ENCODE results near the gene RTRAF. TPM values are rescaled to one million over a fixed set of nuclear protein-coding genes. Genes with fewer than 3 reads are reported as not detected.

RTRAF gene
- total and polyA plus RNA-seq, 2 donors (not counting 1 experiment from before 2014, with no cell fraction given): 34.7 to 91.1 TPM

DNA sequence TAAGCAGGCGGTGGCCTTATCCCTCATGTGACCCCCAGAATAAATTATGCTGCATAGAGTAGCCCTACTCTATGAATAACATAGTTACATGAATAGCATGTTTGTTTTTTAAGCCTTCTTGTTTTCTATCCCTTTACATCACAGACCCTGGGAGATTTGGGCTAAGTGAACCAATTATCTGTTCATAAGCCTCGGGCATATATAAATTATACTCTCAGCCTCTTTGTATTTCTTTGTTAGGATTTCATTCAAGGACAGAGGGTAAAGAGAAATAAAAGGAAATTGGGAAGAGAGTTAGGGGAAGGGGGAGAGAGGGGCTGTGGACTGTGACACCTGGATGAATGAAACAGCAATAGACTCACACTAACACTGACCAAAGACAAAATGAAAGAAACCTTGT is 35.3 kb upstream of the RTRAF start:
- CTCF ChIA-PET: interaction anchor here (0.7 to 2.7 kb wide), 5 partner anchors 15 to 671 kb away, joined by 3 to 11 read pairs (median 4); no protein-coding TSS in a partner anchor
- H3K4me1 ChIP-seq (ENCODE audit: control insufficient read depth in 2 of 2, insufficient read depth in 2 of 2, low read length in 2 of 2): no peaks in the 10 kb centered on the region
- DNase-seq (no peak), ATAC-seq (ENCODE audit: low read depth) (no peak)
- Mint-ChIP-seq H3K9me3 (ENCODE audit: insufficient read depth) (peaks cover 9% of the 10 kb centered on the region), H3K4me3 (no peak overlapping the region), H3K27me3 (no peaks in the 10 kb centered on the region), H3K4me1 (no peaks in the 10 kb centered on the region), H3K27ac (peak overlapping the region; percentile 10)
- intact Hi-C loops (cut with micrococcal nuclease): no loop called here
- H4K20me1 ChIP-seq (ENCODE audit: control insufficient read depth, insufficient read depth, low read length, poor library complexity, severe bottlenecking): no peaks in the 10 kb centered on the region
- no peaks in the 10 kb centered on the region for H3K27me3 ChIP-seq (replicated peaks in 1 of 4; ENCODE audit: control extremely low read depth in 1 of 4, control insufficient read depth in 3 of 4, insufficient read depth in 4 of 4, low read length in 3 of 4)
- H3K4me2 ChIP-seq (replicated peaks; ENCODE audit: low read depth, low read length, poor library complexity, severe bottlenecking): no peak overlapping the region
- peaks cover 0 to 11% (median 1%) of the 10 kb centered on the region in 3 donors for H3K9me3 ChIP-seq (ENCODE audit: control extremely low read depth in 1 of 3, control insufficient read depth in 2 of 3, insufficient read depth in 1 of 3, low read length in 2 of 3)
- no peak overlapping the region for H3K4me3 ChIP-seq (ENCODE audit: control extremely low read depth in 1 of 5, extremely low read depth in 1 of 5, insufficient read depth in 1 of 5, low read depth in 2 of 5, low read length in 4 of 5)
- peaks cover 14 to 80% of the 10 kb centered on the region in 2 experiments for H3K36me3 ChIP-seq (replicated peaks in 1 of 2; ENCODE audit: control extremely low read depth in 1 of 2, control insufficient read depth in 1 of 2, extremely low read depth in 1 of 2, insufficient read depth in 2 of 2, low read length in 1 of 2)
- WGBS (ENCODE audit: insufficient coverage): no CpG with 5 or more reads among the region's 2 CpGs
- POLR2A ChIA-PET: no interaction called here
- TF ChIP-seq, protein P1, sequence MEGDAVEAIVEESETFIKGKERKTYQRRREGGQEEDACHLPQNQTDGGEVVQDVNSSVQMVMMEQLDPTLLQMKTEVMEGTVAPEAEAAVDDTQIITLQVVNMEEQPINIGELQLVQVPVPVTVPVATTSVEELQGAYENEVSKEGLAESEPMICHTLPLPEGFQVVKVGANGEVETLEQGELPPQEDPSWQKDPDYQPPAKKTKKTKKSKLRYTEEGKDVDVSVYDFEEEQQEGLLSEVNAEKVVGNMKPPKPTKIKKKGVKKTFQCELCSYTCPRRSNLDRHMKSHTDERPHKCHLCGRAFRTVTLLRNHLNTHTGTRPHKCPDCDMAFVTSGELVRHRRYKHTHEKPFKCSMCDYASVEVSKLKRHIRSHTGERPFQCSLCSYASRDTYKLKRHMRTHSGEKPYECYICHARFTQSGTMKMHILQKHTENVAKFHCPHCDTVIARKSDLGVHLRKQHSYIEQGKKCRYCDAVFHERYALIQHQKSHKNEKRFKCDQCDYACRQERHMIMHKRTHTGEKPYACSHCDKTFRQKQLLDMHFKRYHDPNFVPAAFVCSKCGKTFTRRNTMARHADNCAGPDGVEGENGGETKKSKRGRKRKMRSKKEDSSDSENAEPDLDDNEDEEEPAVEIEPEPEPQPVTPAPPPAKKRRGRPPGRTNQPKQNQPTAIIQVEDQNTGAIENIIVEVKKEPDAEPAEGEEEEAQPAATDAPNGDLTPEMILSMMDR (IDR thresholded peaks at IDR 0.05): no peak
- no peak for TF ChIP-seq EZH2 (IDR thresholded peaks at IDR 0.05; ENCODE audit: borderline replicate concordance, insufficient read depth, low read depth, low read length, poor library complexity, severe bottlenecking)
- no peak overlapping the region for H2AFZ ChIP-seq (ENCODE audit: insufficient read depth, low read depth, low read length, poor library complexity, severe bottlenecking)
- H3K79me2 ChIP-seq (ENCODE audit: control insufficient read depth, insufficient read depth, low read length): peaks cover 4% of the 10 kb centered on the region
- H3K27ac ChIP-seq (ENCODE audit: low read length in 2 of 2): no peak overlapping the region
- no peak overlapping the region for H3K9ac ChIP-seq (ENCODE audit: low read length)

DNA sequence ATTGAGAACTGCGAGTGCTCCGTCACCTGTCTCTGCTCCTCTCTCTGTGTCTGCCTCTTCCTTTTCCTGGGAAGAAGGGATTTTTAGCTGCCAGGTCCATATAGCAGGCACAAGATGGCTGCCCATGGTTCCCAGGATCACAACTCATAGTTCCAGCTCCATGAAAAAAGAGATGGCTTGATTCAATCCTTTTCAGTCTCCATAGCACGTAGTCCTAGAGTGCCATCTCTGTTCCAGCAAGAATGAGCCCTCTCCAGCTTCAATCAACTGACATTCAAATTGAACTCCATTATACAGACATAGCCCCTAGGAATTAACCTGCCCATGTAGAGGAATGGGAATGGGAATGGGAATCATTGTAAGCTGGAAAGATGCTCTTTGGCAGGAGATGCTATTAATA is 34.7 kb upstream of the RTRAF start:
- ATAC-seq (ENCODE audit: low read depth) (no peak), DNase-seq (no peak)
- peaks cover 4% of the 10 kb centered on the region for H3K79me2 ChIP-seq (ENCODE audit: control insufficient read depth, insufficient read depth, low read length)
- no peaks in the 10 kb centered on the region for H3K4me1 ChIP-seq (ENCODE audit: control insufficient read depth in 2 of 2, insufficient read depth in 2 of 2, low read length in 2 of 2)
- intact Hi-C loops (cut with micrococcal nuclease): no loop called here
- no peak overlapping the region for H2AFZ ChIP-seq (ENCODE audit: insufficient read depth, low read depth, low read length, poor library complexity, severe bottlenecking)
- WGBS (ENCODE audit: insufficient coverage): 93% methylated on average over 2 of the region's 3 CpGs
- H3K27me3 ChIP-seq (replicated peaks in 1 of 4; ENCODE audit: control extremely low read depth in 1 of 4, control insufficient read depth in 3 of 4, insufficient read depth in 4 of 4, low read length in 3 of 4): no peaks in the 10 kb centered on the region
- H3K4me2 ChIP-seq (replicated peaks; ENCODE audit: low read depth, low read length, poor library complexity, severe bottlenecking): no peak overlapping the region
- no peak overlapping the region for H3K4me3 ChIP-seq (ENCODE audit: control extremely low read depth in 1 of 5, extremely low read depth in 1 of 5, insufficient read depth in 1 of 5, low read depth in 2 of 5, low read length in 4 of 5)
- no peaks in the 10 kb centered on the region for H4K20me1 ChIP-seq (ENCODE audit: control insufficient read depth, insufficient read depth, low read length, poor library complexity, severe bottlenecking)
- H3K9ac ChIP-seq (ENCODE audit: low read length): no peak overlapping the region
- H3K9me3 Mint-ChIP-seq (ENCODE audit: insufficient read depth): peaks cover 14% of the 10 kb centered on the region
- H3K9me3 ChIP-seq (ENCODE audit: control extremely low read depth in 1 of 3, control insufficient read depth in 2 of 3, insufficient read depth in 1 of 3, low read length in 2 of 3): peaks cover 0 to 13% (median 3%) of the 10 kb centered on the region in 3 donors
- H3K4me1 Mint-ChIP-seq: no peaks in the 10 kb centered on the region
- CTCF ChIA-PET: interaction anchor here (0.6 to 2.7 kb wide), 5 partner anchors 25 to 671 kb away, joined by 3 to 11 read pairs (median 4); no protein-coding TSS in a partner anchor
- H3K27ac Mint-ChIP-seq: no peak overlapping the region
- POLR2A ChIA-PET: no interaction called here
- TF ChIP-seq, protein P1 (IDR thresholded peaks at IDR 0.05): peak; percentile 9
- no peak for TF ChIP-seq EZH2 (IDR thresholded peaks at IDR 0.05; ENCODE audit: borderline replicate concordance, insufficient read depth, low read depth, low read length, poor library complexity, severe bottlenecking)
- H3K27me3 Mint-ChIP-seq: no peaks in the 10 kb centered on the region
- H3K4me3 Mint-ChIP-seq: no peak overlapping the region
- no peak overlapping the region for H3K27ac ChIP-seq (ENCODE audit: low read length in 2 of 2)
- H3K36me3 ChIP-seq (replicated peaks in 1 of 2; ENCODE audit: control extremely low read depth in 1 of 2, control insufficient read depth in 1 of 2, extremely low read depth in 1 of 2, insufficient read depth in 2 of 2, low read length in 1 of 2): peaks cover 17 to 86% of the 10 kb centered on the region in 2 experiments
